HG03060 (cell line): ENCODE results near the gene ROPN1L.
"Not testable (repeated sequence)": the region's sequence is repeated elsewhere in the genome, so short reads cannot be mapped to it uniquely, and the experiment has no call there.

Experiments used
- ATAC-seq: cut with Tn5 transposase; IDR thresholded peaks from one replicate; pipeline ENCODE4 v1.9.1; 2021; ENCODE audit warnings: low read depth, moderate number of reproducible peaks; ENCODE audit not compliant: unreplicated experiment

Gene ROPN1L

DNA sequence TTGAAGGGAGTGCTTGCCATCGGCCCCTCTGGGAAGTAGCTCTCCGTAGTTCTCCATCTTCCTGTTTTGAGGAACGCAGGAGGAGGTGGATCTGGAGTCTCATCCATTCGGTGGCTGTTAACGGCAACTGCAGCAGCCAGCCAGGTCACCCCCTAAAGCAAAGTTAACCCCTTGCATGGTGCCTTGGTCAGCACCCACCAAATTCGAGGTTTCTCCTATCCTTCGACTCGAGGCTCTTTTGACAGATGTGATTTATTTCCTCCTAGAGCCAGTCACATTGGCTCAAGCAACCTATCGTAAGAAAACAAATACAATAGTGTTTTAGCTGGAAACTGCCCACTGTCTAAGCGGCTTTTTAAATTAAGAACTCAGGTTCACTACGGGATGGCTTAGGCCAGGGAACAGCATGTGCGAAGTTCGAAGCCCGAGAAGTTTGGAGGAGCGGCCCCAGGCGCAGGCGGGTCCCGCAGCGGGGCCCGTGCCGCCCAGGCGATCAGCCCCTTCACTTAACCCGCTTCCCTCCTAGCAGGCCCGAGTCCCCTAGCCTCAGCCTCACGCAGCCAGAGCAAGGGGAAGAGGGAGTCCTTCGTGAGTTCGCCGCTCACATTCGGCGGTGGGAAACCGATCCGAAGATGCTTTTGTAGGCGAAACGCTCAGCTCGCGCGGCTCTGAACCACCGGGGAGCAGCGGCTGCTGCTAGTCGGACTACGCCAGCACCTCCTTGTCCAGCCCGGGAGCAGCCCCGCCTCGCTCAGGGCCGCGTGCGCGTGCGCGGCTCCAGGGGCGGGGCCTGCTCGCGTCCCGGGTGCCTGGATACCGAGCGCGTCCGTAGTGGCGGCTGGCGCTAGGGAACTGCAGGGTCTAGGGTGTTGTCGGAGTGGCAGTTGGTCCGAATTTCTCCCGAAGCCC lies at the start of gene ROPN1L:
Gene ROPN1L, plus strand, starts transcription at position 797 of the 909 bp plus-strand sequence. CDS start 289 bp downstream, outside the sequence.
- ATAC-seq, result peak; percentile 67

DNA sequence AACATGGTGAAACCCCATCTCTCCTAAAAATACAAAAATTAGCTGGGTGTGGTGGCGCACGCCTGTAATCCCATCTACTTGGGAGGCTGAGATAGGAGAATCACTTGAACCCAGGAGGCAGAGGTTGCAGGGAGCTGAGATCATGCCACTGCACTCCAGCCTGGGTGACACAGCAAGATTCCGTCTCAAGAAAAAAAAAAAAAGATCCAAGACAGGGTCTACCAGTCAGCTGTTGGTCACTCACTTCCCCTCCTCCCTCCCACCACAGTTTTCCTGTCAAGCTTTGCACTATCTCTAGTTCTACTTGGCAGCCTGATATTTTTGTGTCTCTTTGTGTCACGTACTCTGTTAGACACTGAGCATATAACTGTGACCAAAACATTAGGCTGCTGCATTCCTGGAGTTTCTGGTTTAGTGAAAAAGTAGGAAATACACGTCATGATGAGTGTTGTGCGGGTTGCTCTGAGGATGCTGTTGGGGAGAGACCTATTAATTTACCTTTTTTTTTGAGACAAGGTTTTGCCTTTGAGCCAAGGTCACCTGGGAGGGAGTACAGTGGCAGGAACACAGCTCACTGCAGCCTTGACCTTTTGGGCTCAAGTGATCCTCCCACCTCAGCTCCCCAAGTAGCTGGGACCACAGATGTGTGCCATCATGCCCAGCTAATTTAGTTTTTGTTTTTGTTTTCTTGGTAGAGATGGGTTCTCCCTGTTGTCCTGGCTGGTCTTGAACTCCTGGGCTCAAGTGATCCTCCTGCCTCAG lies 48.9 kb upstream of the ROPN1L start:
- not testable (repeated sequence) for ATAC-seq

DNA sequence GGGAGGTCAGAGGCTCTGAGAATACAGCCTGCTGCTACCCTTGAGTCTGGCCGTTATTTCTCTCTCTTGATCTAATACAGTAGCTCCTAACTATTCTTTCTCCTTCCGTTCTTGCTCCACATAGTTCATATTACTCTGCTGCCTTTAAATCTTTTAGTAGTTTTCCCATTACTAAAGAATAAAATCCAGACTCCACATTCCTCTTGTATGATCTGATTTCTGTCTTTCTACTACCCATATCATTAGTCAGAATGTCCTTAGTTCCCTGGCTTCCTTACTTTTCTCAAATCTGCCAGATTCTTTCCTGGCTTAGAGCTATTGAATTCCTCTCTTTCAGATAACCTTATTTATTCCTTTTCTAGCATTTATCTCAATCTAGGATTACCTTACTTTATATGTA lies 48.2 kb upstream of the ROPN1L start:
- no peak for ATAC-seq

DNA sequence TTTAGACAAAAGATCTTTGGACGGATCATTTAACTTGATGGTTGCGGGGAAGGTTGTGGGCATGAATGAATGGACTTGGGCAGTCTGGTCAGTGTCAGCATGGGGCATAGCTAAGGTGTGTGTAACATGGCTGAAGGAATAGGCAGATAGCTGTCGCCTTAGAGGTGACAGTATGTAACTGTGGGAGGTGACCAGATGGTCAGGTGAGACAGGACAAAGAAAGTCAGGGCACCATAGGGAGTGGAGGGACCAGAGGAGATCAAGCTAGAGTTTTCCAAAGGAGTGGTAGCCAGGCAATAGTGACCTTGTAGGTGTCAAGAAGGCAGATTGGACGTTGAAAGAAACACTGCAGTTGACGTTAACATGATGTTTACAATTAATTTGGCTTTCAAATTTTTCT lies 45.1 kb upstream of the ROPN1L start:
- no peak for ATAC-seq

DNA sequence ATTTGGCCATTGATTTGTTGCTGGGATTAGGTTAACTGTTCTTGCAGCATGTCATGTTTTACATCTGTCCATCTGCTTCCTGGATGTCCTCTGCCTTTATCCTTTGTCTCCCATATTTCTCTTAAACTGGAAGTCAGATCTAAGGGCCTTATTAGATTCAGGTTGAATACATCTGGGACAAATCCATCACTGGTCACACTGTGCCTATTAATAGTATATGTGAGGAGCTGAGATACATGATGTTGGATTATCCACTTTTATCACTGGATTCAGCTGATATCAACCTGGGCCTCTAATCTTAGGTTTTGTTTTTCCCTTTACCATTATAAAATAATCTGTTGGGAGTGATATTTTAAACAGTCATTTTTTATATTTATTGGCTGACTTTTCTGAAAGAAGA lies 41.8 kb upstream of the ROPN1L start:
- no peak for ATAC-seq

DNA sequence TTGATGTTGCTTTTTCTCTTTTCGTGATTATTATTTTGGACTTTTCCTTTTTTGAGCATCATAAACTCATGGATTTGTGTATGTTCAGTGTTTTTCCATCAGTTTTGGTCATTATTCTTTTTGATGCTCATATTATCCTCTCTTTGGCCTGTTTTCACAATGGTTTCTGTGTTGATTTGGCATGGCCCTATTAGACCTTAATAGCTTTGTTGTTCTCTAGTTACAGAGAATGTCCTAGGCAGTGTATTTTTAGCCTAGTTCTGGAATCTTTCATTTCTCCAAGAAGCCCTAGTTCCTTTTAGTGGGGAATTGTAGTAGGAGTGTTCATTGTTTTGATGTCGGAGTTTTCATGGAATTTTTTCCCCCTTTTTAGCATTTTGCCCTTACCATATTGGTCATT lies 41.3 kb upstream of the ROPN1L start:
- ATAC-seq, result no peak

DNA sequence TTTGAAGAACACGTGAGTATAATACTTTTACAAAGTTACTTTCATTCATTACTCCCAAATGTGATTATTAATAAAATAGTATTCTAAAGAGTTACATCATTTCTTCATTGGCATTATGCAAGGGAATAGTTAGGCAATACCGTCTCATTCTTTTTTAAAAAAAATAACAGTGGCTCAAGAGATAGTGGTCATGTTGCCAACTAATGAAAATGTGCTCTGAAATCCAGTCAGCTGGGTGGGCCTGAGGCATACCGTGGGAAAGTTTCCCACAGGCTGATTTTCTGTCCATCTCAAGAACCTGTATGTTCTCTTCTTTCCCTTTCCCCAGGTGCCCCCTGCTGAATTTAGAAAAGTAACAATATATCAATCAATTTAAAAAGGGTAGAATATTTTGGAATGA lies 40.8 kb upstream of the ROPN1L start:
- ATAC-seq, result no peak

DNA sequence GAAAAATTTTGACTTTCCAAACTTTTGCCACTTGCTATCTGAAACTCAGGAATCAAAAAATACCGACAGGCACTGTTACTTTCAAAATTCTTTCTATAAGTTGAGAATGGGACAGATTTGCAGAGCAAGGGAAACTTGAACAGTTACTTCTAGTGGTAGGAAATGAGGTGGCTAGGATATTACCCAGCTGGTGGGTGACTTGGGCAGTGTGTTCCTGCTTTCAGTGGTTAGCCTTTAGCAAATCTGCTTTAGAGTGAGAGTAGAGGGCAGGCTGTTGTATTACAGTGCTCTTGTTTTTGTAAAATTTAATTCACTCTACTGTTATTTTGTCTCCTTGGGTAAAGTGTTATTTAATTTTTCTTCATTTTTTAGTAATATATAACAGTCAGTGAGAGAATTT lies 40.2 kb upstream of the ROPN1L start:
- peak; percentile 88 for ATAC-seq

DNA sequence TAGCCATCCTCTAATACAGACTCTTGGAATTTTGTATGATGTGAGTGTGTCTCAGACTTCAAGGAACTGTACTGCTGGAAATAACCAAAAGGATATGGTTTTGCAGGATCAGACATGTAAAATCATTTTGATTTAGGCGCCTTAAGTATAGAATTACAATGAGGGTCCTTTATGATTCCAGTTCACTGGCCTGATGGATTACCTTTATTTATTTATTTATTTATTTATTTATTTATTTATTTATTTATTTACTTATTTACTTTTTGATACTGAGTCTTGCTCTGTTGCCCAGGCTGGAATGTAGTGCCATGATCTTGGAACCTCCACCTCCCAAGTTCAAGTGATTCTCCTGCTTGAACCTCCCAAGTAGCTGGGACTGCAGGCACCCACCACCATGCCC lies 37.9 kb upstream of the ROPN1L start:
- ATAC-seq, result no peak

DNA sequence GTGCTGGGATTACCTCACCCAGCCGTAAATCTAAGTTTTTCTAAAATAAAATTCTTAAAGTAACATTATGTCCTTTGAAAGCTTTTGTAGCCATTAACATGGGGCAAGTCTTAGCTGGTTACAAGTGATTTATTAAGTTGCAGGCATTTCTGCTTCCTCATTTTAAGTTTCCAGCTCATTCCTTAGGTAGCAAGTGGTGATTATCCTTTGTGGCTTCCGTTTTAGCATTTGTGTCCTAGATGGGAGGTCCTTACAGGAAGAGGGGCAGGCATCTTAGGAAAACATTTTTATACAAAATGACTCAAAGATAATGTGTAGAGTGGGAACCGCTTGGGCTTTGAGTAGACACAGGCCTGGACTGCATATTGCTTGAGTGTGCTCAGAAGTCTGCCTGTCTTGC lies 35.0 kb upstream of the ROPN1L start:
- no peak for ATAC-seq

DNA sequence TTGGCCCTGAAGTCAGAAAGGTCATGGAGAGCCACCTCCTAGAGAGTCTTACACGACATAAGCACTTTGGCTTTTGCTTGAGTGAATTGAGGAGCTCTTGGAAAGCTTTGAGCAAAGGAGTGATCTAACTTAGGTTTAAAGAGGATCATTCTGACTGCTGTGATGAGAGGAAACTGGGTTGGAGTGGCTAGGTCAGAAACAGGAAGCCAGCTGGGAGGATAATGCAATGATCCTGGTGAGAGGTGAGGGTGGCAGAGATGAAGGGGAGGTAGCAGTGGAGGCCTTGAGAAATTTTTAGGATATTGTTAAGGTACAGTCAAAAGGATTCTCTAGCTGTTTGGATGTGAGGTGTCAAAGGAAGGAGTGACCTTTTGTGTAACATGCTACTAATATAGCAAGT lies 32.2 kb upstream of the ROPN1L start:
- no peak for ATAC-seq

DNA sequence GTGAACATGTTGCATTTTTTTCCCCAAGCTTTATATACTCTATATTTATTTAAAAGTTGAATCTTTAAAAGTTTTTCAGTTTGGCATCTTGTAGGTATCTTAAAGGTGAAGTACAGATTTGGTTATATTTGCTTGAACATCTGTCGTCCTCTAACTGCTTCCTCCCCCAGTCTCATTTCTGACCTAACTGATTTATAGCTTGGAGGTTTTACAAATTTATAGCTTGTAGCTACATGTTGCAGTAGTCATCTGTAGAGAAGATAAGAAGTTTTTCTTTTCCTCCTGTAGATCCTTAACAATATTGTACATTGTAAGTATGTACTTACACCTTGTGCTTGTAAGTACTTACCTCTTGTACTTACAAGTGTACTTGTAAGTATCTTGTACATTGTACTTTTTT lies 31.0 kb upstream of the ROPN1L start:
- ATAC-seq, result no peak

DNA sequence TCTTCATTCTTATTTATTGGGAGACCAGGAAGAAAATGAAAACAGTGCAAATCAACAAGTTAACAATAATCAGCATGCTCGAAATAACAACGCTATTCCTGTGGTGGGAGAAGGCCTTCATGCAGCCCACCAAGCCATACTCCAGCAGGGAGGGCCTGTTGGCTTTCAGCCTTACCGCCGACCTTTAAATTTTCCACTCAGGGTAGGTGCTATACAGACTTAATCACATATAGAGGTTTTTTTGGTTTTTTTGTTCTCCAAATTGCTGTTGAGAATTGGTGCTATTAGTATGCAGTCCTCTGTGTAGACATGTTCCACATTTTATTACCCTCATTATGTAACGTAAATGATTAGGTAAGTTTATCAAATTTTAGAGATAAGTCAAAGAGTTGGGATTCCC lies 30.3 kb upstream of the ROPN1L start:
- no peak for ATAC-seq

DNA sequence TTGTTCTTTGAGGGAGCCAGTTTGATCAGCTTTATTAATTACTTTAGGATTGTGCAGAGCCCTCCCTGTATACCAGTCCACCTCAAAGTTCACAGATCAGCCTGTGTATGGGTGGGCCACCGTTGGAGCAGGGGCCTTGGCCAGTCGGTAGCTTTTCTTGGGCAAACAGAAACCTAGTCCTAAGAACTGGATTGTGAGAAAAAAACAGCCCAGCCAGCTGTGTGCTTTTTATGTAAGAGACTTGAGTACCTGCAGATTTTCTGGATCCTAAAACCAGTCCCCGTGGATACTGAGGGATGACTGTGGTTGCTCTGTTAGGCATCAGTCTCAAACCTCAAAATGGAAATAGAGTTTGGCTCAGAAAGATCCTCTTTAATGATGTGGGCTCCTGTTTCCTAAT lies 24.8 kb upstream of the ROPN1L start:
- ATAC-seq, result no peak

DNA sequence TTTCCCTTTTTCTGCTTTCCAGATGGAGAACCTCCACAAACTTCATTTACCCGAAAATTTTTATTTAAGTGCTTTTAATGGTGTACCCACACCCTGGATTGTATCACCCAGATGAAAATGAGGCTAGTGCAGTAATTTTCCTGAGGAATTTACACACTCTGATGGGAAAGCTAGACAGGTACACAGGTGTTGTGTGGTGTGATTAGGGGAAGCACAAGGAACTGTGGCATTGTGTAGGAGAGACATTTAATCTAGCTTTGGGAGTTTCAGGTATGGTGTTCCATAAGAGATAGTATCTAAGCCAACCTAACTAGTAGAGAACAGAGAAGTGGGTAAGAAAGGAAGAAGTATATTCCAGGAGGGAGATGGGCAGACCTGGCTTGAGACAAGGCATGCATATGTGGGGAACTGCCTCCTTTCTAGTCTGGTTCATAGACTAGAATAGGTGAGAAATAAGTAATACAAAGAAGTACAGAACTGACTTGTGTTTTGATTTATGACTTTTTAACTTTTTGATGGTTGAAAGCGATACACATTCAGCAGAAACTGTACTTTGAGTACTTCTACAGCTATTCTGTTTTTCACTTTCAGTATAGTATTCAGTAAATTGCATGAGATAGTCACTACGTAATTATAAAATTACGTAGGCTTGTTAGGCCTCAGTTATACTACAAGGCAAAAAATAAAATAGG lies 22.9 kb upstream of the ROPN1L start:
- no peak for ATAC-seq

DNA sequence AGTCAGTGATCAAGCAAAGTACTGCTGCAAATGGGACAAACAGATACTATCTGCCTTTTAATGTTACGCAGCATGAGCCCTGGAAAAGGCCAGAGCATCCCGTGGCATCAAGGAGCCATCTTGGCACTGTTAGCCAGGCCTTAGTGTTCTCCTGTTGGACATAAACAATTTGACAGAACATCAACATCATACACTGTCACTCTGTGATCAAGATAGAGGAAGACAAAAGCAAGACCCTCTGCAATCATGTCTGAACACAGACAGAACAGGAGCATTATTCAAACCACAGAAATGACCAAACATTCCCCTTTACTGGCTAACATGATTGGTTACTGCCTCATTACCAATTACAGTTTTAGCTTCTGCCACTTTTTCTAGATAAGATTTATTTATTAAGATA lies 21.2 kb upstream of the ROPN1L start:
- ATAC-seq, result no peak

DNA sequence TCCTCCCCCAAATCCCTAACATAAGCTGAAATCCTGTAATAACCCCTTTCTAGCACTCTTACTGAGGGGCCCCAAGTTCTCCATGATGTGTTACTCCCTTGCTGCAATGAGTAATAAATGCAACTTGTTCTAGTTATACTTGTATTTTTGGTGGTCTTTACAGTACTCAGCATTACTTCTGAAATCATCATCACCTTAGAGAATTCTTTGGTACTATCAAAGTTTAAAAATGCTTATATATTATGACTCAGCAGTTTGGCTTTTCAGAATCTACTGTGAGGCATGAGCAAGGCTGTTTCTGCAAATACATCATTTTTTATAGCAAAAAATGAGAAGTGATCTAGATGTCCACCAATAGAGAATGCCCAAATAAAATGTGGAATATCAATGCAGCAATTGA lies 20.7 kb upstream of the ROPN1L start:
- no peak for ATAC-seq

DNA sequence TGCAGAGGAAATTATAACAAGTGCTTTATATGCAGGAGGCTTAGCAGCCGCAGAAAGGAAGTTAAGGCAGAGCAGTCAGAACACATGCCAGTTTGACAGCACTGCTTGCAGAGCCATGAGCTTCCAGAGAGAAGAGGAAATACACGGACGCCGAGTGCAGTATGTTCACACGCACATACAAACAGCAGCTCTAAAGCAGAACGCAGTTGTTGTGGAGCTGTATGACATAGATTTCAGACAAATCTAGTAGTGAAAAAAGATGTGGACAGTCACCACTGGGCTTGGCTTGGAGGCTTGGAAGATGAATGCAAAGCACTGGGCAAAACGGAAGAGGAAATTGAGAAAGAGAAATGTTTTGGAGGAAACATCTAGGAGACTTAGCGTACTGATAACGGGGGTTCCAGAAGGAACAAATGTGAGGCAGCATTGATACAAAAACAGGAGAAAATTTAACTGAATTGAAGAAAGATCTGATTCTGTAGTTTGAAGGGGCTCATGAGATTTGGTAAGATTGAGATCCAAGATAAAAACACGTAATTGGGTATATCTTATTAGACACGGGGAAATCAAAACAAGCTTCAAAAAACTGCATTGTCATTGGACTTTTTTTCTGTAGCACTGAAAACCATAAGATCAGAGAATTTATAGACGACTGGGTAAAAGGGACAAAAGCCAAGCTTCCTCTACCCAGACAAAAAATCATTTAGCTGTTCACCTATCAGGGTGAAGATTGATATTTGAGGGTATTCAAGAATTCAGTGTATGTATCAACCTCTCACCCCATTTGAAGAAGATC lies 19.6 kb upstream of the ROPN1L start:
- ATAC-seq, result no peak

DNA sequence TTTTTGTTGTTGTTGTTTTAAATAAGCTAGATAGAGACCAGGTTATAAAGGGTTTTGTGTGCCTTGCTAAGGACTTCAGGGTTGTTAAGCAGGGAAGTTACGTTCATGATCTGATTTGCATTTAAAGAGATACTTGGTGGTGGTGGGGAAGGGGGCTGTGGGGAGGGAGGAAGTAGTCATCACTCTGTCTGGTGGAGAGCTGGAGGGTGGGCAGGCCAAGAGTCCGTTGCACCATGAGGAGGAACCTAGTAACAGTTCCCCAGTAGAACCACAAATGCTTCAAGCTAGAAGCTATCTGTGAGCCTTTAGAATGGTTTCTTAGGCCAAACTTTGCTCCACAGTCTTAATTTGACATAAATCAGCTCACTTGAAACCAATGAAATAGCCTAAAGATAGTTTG lies 18.7 kb upstream of the ROPN1L start:
- ATAC-seq, result no peak

DNA sequence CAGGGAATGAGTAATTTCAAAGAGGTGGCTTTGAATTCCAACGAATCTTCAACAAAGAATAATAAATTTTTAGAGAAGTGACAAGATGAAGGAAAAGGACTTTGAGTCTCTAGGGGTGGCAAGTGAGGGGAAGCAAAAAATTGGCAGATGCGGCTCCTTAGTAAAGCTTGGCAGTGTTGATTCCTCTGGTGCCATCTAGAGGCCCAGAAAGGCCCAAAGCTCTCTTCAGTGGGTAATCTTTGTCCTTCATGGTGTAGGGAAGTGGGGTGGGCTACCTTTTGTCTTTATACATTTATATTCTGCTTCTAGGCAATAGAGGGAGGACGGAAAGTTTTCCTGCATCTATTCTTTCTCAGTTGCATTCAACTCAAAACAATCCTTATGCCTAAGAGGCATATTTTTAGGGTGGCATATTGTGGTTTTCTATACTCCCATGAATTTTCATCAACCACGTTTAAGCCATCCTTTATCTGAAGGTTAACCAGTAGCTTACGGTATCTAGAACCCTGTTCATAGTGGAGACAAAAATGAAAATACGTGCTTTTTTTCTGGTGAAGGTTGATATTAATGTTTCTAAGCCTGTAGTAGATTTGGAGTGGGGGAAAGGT lies 17.5 kb upstream of the ROPN1L start:
- ATAC-seq, result no peak
